Large intestine (tissue), 3 donors: ENCODE results near the gene LIMS4. TPM values are rescaled to one million over a fixed set of nuclear protein-coding genes. Genes with fewer than 3 reads are reported as not detected.
"Not testable (repeated sequence)": the region's sequence is repeated elsewhere in the genome, so short reads cannot be mapped to it uniquely, and the experiment has no call there.

Experiments
- DNase-seq, 2 donors: peaks; one replicate each; pipeline versions ENCODE4 v3.0.0 to v3.0.0-alpha.2; 2013
- H3K27ac ChIP-seq: one replicate; pipeline ENCODE4 v1.5.1; 2013; ENCODE audit warnings: low read length
- H3K27me3 ChIP-seq: 2 replicates; pipeline ENCODE4 v1.6.1; 2013; ENCODE audit warnings: low read length; ENCODE audit not compliant: control insufficient read depth, insufficient read depth
- H3K36me3 ChIP-seq: 2 replicates; pipeline ENCODE4 v1.6.1; 2013; ENCODE audit warnings: low read length; ENCODE audit not compliant: control insufficient read depth, insufficient read depth
- H3K4me1 ChIP-seq: one replicate; pipeline ENCODE4 v1.6.1; 2013; ENCODE audit warnings: low read length; ENCODE audit not compliant: control insufficient read depth, insufficient read depth
- H3K4me3 ChIP-seq: one replicate; pipeline ENCODE4 v1.5.1; 2013; ENCODE audit warnings: low read length
- H3K9me3 ChIP-seq: one replicate; pipeline ENCODE4 v1.6.1; 2013; ENCODE audit warnings: mild to moderate bottlenecking, low read depth, low read length, moderate library complexity; ENCODE audit not compliant: control insufficient read depth
- WGBS: methylation state at CpG from one replicate; pipeline ENCODE4 v1.1.5; 2013; ENCODE audit warnings: low lambda C conversion rate; ENCODE audit not compliant: insufficient coverage; 5-methylcytosine and 5-hydroxymethylcytosine counted together
- polyA plus RNA-seq: library from polyadenylated mRNA; unstranded; fragments of 120-200 nt; gene quantifications from one replicate; pipeline ENCODE4 v1.2.1, GENCODE V29; 2013

LIMS4 gene
- polyA plus RNA-seq, 1 donor = 3.0 TPM

GRCh38 chr2:110450951-110451350, 21.7 kb downstream of the LIMS4 start:
- H3K9me3 ChIP-seq, H3K27ac ChIP-seq, DNase-seq, H3K4me3 ChIP-seq, H3K27me3 ChIP-seq, H3K36me3 ChIP-seq, H3K4me1 ChIP-seq: not testable (repeated sequence)
- no CpG with 5 or more reads among the region's 2 CpGs for WGBS

- H3K4me3 ChIP-seq, DNase-seq, H3K9me3 ChIP-seq, H3K36me3 ChIP-seq, H3K27ac ChIP-seq, H3K27me3 ChIP-seq, H3K4me1 ChIP-seq: not testable (repeated sequence)
- no CpG with 5 or more reads among the region's 7 CpGs for WGBS
These were observed 23.3 kb downstream of the LIMS4 start for GRCh38 chr2:110449127-110449947.

- not testable (repeated sequence) for H3K4me1 ChIP-seq, DNase-seq, H3K9me3 ChIP-seq, H3K36me3 ChIP-seq, H3K27me3 ChIP-seq, H3K27ac ChIP-seq, H3K4me3 ChIP-seq
- no CpG with 5 or more reads among the region's 2 CpGs for WGBS
These were observed 26.0 kb downstream of the LIMS4 start for GRCh38 chr2:110446644-110447043.

GRCh38 chr2:110443305-110444005, 29.2 kb downstream of the LIMS4 start:
- not testable (repeated sequence) for H3K9me3 ChIP-seq, H3K27me3 ChIP-seq, H3K4me3 ChIP-seq, DNase-seq, H3K36me3 ChIP-seq, H3K27ac ChIP-seq, H3K4me1 ChIP-seq
- no CpG with 5 or more reads among the region's 8 CpGs for WGBS

GRCh38 chr2:110441905-110442304, 30.7 kb downstream of the LIMS4 start:
- DNase-seq, H3K27ac ChIP-seq, H3K27me3 ChIP-seq, H3K4me3 ChIP-seq, H3K4me1 ChIP-seq, H3K36me3 ChIP-seq, H3K9me3 ChIP-seq: not testable (repeated sequence)
- no CpG with 5 or more reads among the region's 1 CpG for WGBS

- H3K9me3 ChIP-seq, H3K36me3 ChIP-seq, H3K4me3 ChIP-seq, H3K27me3 ChIP-seq, H3K4me1 ChIP-seq, H3K27ac ChIP-seq, DNase-seq: not testable (repeated sequence)
- WGBS = no CpG with 5 or more reads among the region's 6 CpGs
These were observed 38.1 kb downstream of the LIMS4 start for GRCh38 chr2:110434565-110434964.

GRCh38 chr2:110425725-110426124, 46.9 kb downstream of the LIMS4 start:
- H3K27ac ChIP-seq = peak overlapping the region; percentile 36
- H3K36me3 ChIP-seq, H3K9me3 ChIP-seq, H3K4me1 ChIP-seq, H3K4me3 ChIP-seq, DNase-seq, H3K27me3 ChIP-seq: not testable (repeated sequence)
- no CpG with 5 or more reads among the region's 4 CpGs for WGBS

- not testable (repeated sequence) for H3K27me3 ChIP-seq, H3K27ac ChIP-seq, H3K4me1 ChIP-seq, H3K36me3 ChIP-seq, H3K9me3 ChIP-seq, H3K4me3 ChIP-seq, DNase-seq
- WGBS = no CpG with 5 or more reads among the region's 4 CpGs
These were observed 48.2 kb downstream of the LIMS4 start for GRCh38 chr2:110424421-110424820.

- no CpG with 5 or more reads among the region's 56 CpGs for WGBS
- H3K27me3 ChIP-seq, DNase-seq, H3K36me3 ChIP-seq, H3K27ac ChIP-seq, H3K4me3 ChIP-seq, H3K9me3 ChIP-seq, H3K4me1 ChIP-seq: not testable (repeated sequence)
These were observed 49.0 kb downstream of the LIMS4 start for GRCh38 chr2:110423574-110423962.

- not testable (repeated sequence) for DNase-seq
- WGBS = no CpG with 5 or more reads among the region's 36 CpGs
These were observed 49.6 kb downstream of the LIMS4 start for GRCh38 chr2:110422852-110423573.

More at GRCh38 chr2:110422852-110423573, 49.6 kb downstream of the LIMS4 start:
- H3K9me3 ChIP-seq, H3K36me3 ChIP-seq, H3K4me3 ChIP-seq, H3K27me3 ChIP-seq, H3K27ac ChIP-seq, H3K4me1 ChIP-seq: not testable (repeated sequence)
